Effector memory CD4-positive, alpha-beta T cell (primary cell): ENCODE data around the gene NOC3L.

Source experiments
- DNase-seq, 3 donors: peaks; one replicate each; pipeline ENCODE4 v3.0.0-alpha.2; 2020
- H3K27ac ChIP-seq: 2 replicates; pipeline ENCODE4 v1.7.0; 2013; ENCODE audit warnings: mild to moderate bottlenecking, low read length, moderate library complexity; ENCODE audit not compliant: insufficient read depth, poor library complexity, severe bottlenecking
- H3K27me3 ChIP-seq: replicated peaks from 2 replicates; pipeline ENCODE4 v1.7.0; 2013; ENCODE audit warnings: mild to moderate bottlenecking, low read length; ENCODE audit not compliant: insufficient read depth, control insufficient read depth, poor library complexity, severe bottlenecking
- H3K36me3 ChIP-seq: 2 replicates; pipeline ENCODE4 v1.7.0; 2013; ENCODE audit warnings: mild to moderate bottlenecking, low read length, moderate library complexity; ENCODE audit not compliant: control insufficient read depth, insufficient read depth
- H3K4me1 ChIP-seq: 2 replicates; pipeline ENCODE4 v1.7.0; 2013; ENCODE audit warnings: low read length, mild to moderate bottlenecking; ENCODE audit not compliant: control insufficient read depth, insufficient read depth, poor library complexity, severe bottlenecking
- H3K4me3 ChIP-seq: 2 replicates; pipeline ENCODE4 v1.7.0; 2013; ENCODE audit warnings: low read length, low read depth, mild to moderate bottlenecking; ENCODE audit not compliant: insufficient read depth, poor library complexity, severe bottlenecking
- H3K9me3 ChIP-seq: 2 replicates; pipeline ENCODE4 v1.7.0; 2013; ENCODE audit warnings: mild to moderate bottlenecking, low read length, moderate library complexity; ENCODE audit not compliant: control insufficient read depth

Gene NOC3L

DNA sequence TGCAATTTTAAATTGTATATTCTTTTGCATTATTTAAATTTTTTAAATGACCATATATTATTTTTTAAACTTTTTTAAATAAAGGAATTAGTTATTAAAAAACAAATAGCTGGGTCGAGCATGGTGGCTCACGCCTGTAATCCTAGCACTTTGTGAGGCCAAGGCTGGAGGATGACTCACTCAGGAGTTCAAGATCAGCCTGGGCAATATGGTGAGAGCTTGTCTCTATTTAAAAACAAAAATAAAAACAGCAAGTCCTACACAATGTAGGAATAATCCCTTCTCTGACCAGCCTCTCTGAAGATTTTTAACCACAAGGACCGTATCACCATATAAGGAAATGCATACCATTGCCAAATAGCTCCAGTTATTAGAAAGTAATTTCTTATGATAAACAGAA, 19.6 kb downstream of the NOC3L start:
- DNase-seq = no peak
- H3K36me3 ChIP-seq = peaks cover 47% of the 10 kb centered on the region
- H3K27me3 ChIP-seq = no peaks in the 10 kb centered on the region
- H3K4me3 ChIP-seq = no peak overlapping the region
- H3K27ac ChIP-seq = no peak overlapping the region
- no peaks in the 10 kb centered on the region for H3K4me1 ChIP-seq
- no peaks in the 10 kb centered on the region for H3K9me3 ChIP-seq

DNA sequence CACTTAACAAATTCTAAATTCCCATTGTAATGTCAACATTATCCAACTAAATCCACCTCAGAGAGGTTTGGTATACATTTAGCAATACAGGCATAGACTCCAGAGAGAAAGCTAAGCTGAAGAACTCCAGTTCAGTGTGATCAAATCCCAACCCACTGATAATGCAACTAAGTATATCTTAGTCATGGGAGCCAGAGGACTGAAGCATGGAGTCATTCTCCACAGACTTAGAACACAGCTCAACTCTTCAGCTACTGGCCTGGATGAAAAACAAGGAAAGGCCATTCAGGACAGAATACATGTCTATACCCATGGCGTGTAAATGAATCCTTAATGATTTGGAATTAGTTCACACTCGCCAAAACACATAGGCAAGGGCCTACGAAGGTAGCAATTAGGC, 27.9 kb downstream of the NOC3L start:
- H3K9me3 ChIP-seq = no peaks in the 10 kb centered on the region
- no peaks in the 10 kb centered on the region for H3K4me1 ChIP-seq
- no peak overlapping the region for H3K4me3 ChIP-seq
- no peaks in the 10 kb centered on the region for H3K27me3 ChIP-seq
- H3K36me3 ChIP-seq = peaks cover 65% of the 10 kb centered on the region
- no peak for DNase-seq
- H3K27ac ChIP-seq = no peak overlapping the region

DNA sequence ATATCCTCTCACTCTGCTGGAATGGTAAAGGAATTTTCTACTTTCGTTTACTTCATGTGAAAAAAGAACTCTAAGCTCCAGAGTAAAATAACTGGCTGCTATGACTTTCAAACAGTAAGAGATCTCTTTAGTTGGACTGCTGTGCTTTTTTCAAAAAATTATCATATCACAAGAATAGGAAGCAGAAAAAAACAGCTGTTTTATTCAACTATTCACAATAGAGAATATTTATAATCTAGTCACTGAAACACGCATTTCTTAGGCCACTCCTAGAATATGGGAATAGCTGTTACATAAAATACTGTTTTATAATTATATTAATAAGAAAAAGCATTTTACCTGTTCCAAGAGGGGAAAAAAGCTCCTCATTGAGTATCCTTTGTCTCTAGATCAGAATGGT, 29.7 kb downstream of the NOC3L start:
- H3K27ac ChIP-seq = no peak overlapping the region
- DNase-seq = no peak
- peaks cover 47% of the 10 kb centered on the region for H3K36me3 ChIP-seq
- H3K27me3 ChIP-seq = no peaks in the 10 kb centered on the region
- no peak overlapping the region for H3K4me3 ChIP-seq
- H3K9me3 ChIP-seq = no peaks in the 10 kb centered on the region
- H3K4me1 ChIP-seq = no peaks in the 10 kb centered on the region

DNA sequence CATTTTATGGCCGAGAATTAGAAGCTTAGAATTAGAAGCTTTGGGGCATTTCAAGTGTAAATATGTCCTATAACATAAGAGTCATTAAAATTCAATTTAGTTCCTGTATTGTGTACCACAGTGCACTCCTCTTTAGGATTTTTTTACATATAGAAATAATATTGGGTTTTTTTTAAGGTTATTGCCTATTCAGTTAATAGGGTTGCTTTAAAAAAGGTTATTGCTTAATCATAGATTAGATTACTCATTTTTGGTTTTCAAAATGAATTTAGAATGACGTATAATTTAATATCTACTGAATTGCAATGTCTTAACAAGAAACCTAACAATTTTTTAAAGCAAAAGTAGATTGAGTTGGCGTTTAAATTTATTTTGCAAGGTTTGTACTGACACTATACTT, 34.1 kb downstream of the NOC3L start:
- Histone ChIP-seq H3K4me1 (no peaks in the 10 kb centered on the region), H3K4me3 (no peak overlapping the region), H3K27ac (no peak overlapping the region), H3K27me3 (no peaks in the 10 kb centered on the region), H3K9me3 (no peaks in the 10 kb centered on the region), H3K36me3 (peaks cover 26% of the 10 kb centered on the region)
- no peak for DNase-seq

DNA sequence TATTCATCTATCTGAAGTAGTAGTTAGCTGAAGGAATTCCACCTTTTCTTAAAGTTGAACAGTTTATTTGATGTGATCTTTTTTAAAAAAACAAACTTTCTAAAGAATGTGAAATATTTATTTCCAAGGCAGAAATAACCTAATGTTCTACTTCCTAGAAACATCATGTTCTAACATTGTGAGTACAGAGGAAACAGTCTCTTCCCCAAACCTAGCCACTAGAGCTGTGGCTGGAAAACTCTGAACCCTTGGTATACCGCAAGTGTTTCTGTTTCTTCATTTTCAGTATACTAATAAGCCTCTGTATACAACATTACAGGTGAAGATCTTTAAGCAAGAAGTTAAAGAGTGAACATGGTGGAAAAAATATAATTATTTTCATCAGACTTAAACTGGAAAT, 35.1 kb downstream of the NOC3L start:
- no peaks in the 10 kb centered on the region for H3K9me3 ChIP-seq
- DNase-seq = no peak
- no peaks in the 10 kb centered on the region for H3K4me1 ChIP-seq
- H3K4me3 ChIP-seq = no peak overlapping the region
- H3K27ac ChIP-seq = no peak overlapping the region
- H3K36me3 ChIP-seq = peaks cover 18% of the 10 kb centered on the region
- H3K27me3 ChIP-seq = no peaks in the 10 kb centered on the region

DNA sequence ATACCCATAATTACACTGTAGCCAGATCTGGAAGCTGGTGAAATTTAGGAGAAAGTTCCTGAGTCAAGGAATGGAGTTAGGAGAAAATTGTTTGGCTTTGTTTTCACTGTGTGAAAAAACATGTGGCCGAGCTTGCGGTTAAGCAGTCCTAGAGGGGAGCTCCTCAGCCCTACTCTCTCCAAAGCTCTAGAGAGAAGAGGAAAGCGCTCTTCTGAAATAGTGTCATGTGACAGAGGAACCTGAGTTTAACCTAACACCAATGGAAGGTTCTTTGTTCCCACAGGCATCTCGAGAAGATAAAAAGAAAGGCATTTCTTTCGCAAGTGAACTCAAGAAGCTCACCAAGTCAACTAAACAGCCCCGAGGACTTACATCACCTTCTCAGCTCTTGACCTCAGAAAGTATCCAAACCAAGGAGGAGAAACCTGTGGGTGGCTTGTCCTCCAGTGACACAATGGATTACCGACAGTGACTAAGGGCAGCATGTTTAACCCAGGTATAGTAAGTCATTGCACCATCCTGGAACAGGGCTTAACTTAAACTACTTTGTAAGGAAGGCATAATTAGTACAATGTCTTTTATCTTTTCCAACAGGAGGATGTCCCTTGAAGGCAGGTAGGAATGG, 38.0 kb downstream of the NOC3L start:
- no peaks in the 10 kb centered on the region for H3K27me3 ChIP-seq
- no peak overlapping the region for H3K4me3 ChIP-seq
- H3K9me3 ChIP-seq = no peaks in the 10 kb centered on the region
- no peak overlapping the region for H3K27ac ChIP-seq
- no peaks in the 10 kb centered on the region for H3K4me1 ChIP-seq
- no peak for DNase-seq
- peaks cover 7% of the 10 kb centered on the region for H3K36me3 ChIP-seq

DNA sequence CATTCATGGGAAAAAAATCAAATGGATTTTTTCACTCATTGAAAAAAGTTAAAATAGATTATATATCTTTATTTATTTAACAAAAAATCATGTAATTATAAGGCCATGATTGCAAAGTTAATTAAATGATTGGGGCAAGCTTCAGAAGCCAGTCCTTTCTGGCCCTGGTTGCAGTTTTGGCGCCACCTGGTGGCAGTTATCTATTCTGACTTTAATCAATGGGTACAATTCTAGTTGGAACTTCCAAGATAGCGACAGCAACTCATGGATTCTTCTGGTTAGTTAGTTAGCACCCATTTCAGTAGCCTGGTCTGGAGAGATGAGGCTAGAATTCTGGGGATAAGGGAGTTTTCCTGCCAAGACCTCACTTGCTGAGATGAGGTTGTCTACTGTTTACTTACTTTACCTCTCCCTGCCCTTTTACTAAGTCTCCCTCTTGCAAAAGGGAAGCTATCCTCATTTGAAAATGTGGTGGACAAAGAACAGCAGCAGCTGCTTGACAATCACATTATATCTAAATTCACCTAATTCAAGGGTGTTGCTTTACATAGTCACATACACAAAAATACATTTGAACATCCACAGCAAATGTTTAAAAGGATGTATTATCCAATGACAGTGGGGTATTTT, 42.3 kb downstream of the NOC3L start:
- Histone ChIP-seq H3K27me3 (no peaks in the 10 kb centered on the region), H3K36me3 (peaks cover 3% of the 10 kb centered on the region), H3K4me1 (no peaks in the 10 kb centered on the region), H3K9me3 (no peaks in the 10 kb centered on the region), H3K27ac (no peak overlapping the region), H3K4me3 (no peak overlapping the region)
- DNase-seq = peak in 2 of 3 donors; percentile 6 to 39

DNA sequence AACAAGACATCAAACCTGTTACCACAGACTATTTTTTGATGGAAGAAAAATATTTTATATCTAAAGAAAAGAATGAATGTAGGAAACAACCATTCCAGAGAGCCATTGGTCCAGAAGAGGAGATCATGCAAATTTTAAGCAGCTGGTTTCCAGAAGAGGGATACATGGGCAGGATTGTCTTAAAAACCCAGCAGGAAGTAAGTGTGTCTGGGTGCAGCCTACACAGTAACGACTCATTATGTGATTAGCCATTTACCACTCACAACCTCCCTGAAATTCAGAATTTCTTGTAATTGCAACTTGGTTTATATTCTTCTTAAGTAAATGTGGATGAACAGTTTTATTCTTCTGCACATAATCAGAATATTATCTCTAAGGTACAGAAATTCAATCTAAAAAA, 46.2 kb downstream of the NOC3L start:
- Histone ChIP-seq H3K4me1 (no peaks in the 10 kb centered on the region), H3K9me3 (no peaks in the 10 kb centered on the region), H3K36me3 (no peaks in the 10 kb centered on the region), H3K27ac (no peak overlapping the region), H3K4me3 (no peak overlapping the region), H3K27me3 (no peaks in the 10 kb centered on the region)
- DNase-seq = no peak

DNA sequence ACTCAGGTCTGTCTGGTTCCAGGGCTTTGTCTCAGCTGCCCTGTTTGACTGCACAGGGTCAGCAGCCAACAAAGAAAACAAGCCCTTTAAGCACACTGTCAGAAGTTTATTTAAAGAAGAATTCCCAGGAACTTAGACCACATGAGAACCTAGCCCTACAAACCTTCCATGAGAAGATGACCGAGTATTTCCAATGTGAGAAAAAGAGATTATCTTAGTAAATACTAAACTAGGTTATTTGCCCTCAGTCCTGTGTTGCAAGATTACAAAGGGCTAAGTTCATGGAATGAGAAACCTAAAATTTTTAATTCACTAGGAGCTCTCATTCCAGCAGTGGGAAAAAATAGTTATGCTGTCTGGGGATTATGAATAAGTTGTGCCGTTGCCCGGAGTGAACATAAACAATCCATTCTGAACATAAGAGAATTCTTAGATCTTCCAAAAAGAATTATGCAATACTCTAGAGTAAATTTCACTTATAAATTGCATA, 46.7 kb downstream of the NOC3L start:
- H3K36me3 ChIP-seq = no peaks in the 10 kb centered on the region
- no peak overlapping the region for H3K27ac ChIP-seq
- H3K27me3 ChIP-seq = no peaks in the 10 kb centered on the region
- H3K4me1 ChIP-seq = no peaks in the 10 kb centered on the region
- no peak for DNase-seq
- no peaks in the 10 kb centered on the region for H3K9me3 ChIP-seq
- no peak overlapping the region for H3K4me3 ChIP-seq

DNA sequence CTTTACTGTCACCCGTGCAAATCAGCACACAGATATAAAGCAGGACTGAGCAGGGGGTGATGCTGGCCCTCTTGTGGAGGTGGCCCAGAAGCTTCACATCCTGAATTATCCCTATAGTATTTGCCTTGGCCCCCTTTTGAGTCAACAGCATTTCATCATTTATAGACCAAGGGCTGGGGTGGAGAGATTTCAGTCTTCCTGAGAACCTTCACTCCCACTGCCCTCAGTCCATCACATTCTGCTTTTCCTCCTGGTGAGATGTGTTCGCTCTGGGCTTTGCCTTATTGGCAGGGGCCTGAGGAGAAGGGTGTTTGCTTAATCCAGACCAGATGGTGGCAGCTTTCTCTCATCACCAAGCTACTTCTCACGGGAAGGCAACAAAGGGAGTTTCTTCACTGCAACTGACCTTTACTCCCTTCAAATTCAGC, 47.7 kb downstream of the NOC3L start:
- Histone ChIP-seq H3K4me1 (no peaks in the 10 kb centered on the region), H3K4me3 (no peak overlapping the region), H3K9me3 (no peaks in the 10 kb centered on the region), H3K27ac (no peak overlapping the region), H3K27me3 (no peaks in the 10 kb centered on the region), H3K36me3 (no peaks in the 10 kb centered on the region)
- DNase-seq = no peak
